Endodermal cell (in vitro differentiated cells): Measurements from ENCODE around the gene CYP4F12. TPM values are rescaled to one million over a fixed set of nuclear protein-coding genes. Genes with fewer than 3 reads are reported as not detected.

Experiments
- DNase-seq: peaks from one replicate; pipeline ENCODE4 v3.0.0-alpha.2; 2017
- H3K27ac ChIP-seq: 2 replicates; pipeline ENCODE4 v1.5.1; 2013; ENCODE audit warnings: mild to moderate bottlenecking, low read depth, low read length, moderate library complexity
- H3K27me3 ChIP-seq: 2 replicates; pipeline ENCODE4 v1.6.1; 2013; ENCODE audit warnings: mild to moderate bottlenecking, low read length, moderate library complexity; ENCODE audit not compliant: insufficient read depth, control insufficient read depth, poor library complexity, severe bottlenecking
- H3K36me3 ChIP-seq: 2 replicates; pipeline ENCODE4 v1.7.0; 2013; ENCODE audit warnings: mild to moderate bottlenecking, low read length, moderate library complexity; ENCODE audit not compliant: control insufficient read depth, insufficient read depth
- H3K4me1 ChIP-seq: one replicate; pipeline ENCODE4 v1.7.0; 2013; ENCODE audit warnings: low read length; ENCODE audit not compliant: control insufficient read depth, insufficient read depth
- H3K4me3 ChIP-seq: 2 replicates; pipeline ENCODE4 v1.5.1; 2013; ENCODE audit warnings: mild to moderate bottlenecking, low read length, moderate library complexity
- H3K9ac ChIP-seq: 2 replicates; pipeline ENCODE4 v1.6.1; 2013; ENCODE audit warnings: mild to moderate bottlenecking, low read length, moderate library complexity; ENCODE audit not compliant: poor library complexity, severe bottlenecking; ENCODE audit errors: extremely low read depth
- H3K9me3 ChIP-seq: 2 replicates; pipeline ENCODE4 v1.6.1; 2013; ENCODE audit warnings: mild to moderate bottlenecking, low read length, moderate library complexity; ENCODE audit not compliant: control insufficient read depth
- H3K27ac Mint-ChIP-seq: 2 replicates; pipeline ENCODE4 v1.8.0; 2020; ENCODE audit warnings: mixed read lengths
- H3K27me3 Mint-ChIP-seq: 2 replicates; pipeline ENCODE4 v1.8.0; 2021; ENCODE audit warnings: mild to moderate bottlenecking, mixed read lengths; ENCODE audit not compliant: insufficient read depth
- H3K36me3 Mint-ChIP-seq: 2 replicates; pipeline ENCODE4 v1.8.0; 2020; ENCODE audit warnings: low read depth, mixed read lengths
- H3K4me1 Mint-ChIP-seq: 2 replicates; pipeline ENCODE4 v1.8.0; 2020; ENCODE audit warnings: mixed read lengths
- H3K4me3 Mint-ChIP-seq: 2 replicates; pipeline ENCODE4 v1.8.0; 2020; ENCODE audit warnings: mild to moderate bottlenecking, moderate library complexity, mixed read lengths
- H3K9me3 Mint-ChIP-seq: 2 replicates; pipeline ENCODE4 v1.8.0; 2020; ENCODE audit warnings: mild to moderate bottlenecking, mixed read lengths
- CTCF ChIP-seq: fragments of 200-600 bp; sonication (generic); conservative IDR thresholded peaks from 2 replicates; pipeline ENCODE4 v1.5.0; 2021; ENCODE audit warnings: antibody characterized with exemption, mild to moderate bottlenecking
- WGBS, 2 experiments: methylation state at CpG; one replicate each; pipeline versions ENCODE4 v1.1.5 to v1.1.7; 2013; ENCODE audit warnings: missing lambda C conversion rate in 2 of 2, mixed read lengths in 1 of 2; ENCODE audit not compliant: insufficient coverage in 1 of 2, insufficient read length in 1 of 2; 5-methylcytosine and 5-hydroxymethylcytosine counted together
- total RNA-seq, 2 donors: library from RNA; stranded (reverse); fragmentation: NEBNext Ultra II Directional in 1 of 2; extraction: Animal tissue kit (Norgen Biotek cat#: 25700) in 1 of 2; gene quantifications; 2 replicates in 1 of 2; 3 replicates in 1 of 2; pipeline ENCODE4 v1.2.1, GENCODE V29; 2021

Gene CYP4F12
- total RNA-seq, 2 donors from 2014 or later: not detected

GRCh38 chr19:15671891-15672579, 852 bp upstream of the CYP4F12 start:
- no peaks in the 10 kb centered on the region for H3K36me3 ChIP-seq
- H3K4me3 ChIP-seq: no peak overlapping the region
- H3K4me1 Mint-ChIP-seq: no peaks in the 10 kb centered on the region
- H3K27ac Mint-ChIP-seq: no peak overlapping the region
- no peak for TF ChIP-seq CTCF
- peaks cover 27% of the 10 kb centered on the region for H3K9me3 Mint-ChIP-seq
- no peak for DNase-seq
- no peak overlapping the region for H3K9ac ChIP-seq
- H3K36me3 Mint-ChIP-seq: no peaks in the 10 kb centered on the region
- WGBS, 2 experiments: 52 to 66% methylated on average over 8 to 10 of the region's 10 CpGs
- no peak overlapping the region for H3K4me3 Mint-ChIP-seq
- no peaks in the 10 kb centered on the region for H3K4me1 ChIP-seq
- H3K9me3 ChIP-seq: peaks cover 37% of the 10 kb centered on the region
- H3K27me3 Mint-ChIP-seq: no peaks in the 10 kb centered on the region
- H3K27ac ChIP-seq: no peak overlapping the region
- H3K27me3 ChIP-seq: no peaks in the 10 kb centered on the region

GRCh38 chr19:15673176-15673654, 328 bp downstream of the CYP4F12 start:
- Histone ChIP-seq H3K9me3 (peaks cover 39% of the 10 kb centered on the region), H3K4me3 (no peak overlapping the region), H3K9ac (no peak overlapping the region), H3K4me1 (no peaks in the 10 kb centered on the region), H3K27me3 (no peaks in the 10 kb centered on the region), H3K27ac (no peak overlapping the region), H3K36me3 (no peaks in the 10 kb centered on the region)
- 11 to 30% methylated on average over 4 to 9 of the region's 9 CpGs for WGBS, 2 experiments
- no peak for DNase-seq
- Mint-ChIP-seq H3K9me3 (peaks cover 33% of the 10 kb centered on the region), H3K27me3 (no peaks in the 10 kb centered on the region), H3K36me3 (no peaks in the 10 kb centered on the region), H3K4me3 (no peak overlapping the region), H3K4me1 (no peaks in the 10 kb centered on the region), H3K27ac (no peak overlapping the region)
- TF ChIP-seq CTCF: no peak

- Mint-ChIP-seq H3K4me1 (no peaks in the 10 kb centered on the region), H3K36me3 (no peaks in the 10 kb centered on the region)
- WGBS, 2 experiments: 36 to 80% methylated on average over 1 to 3 of the region's 3 CpGs
These were observed 2.7 kb downstream of the CYP4F12 start for GRCh38 chr19:15675560-15675959.

More at GRCh38 chr19:15675560-15675959, 2.7 kb downstream of the CYP4F12 start:
- Mint-ChIP-seq H3K9me3 (peaks cover 57% of the 10 kb centered on the region), H3K4me3 (no peak overlapping the region), H3K27ac (no peak overlapping the region), H3K27me3 (peaks cover 2% of the 10 kb centered on the region)
- H3K4me1 ChIP-seq: no peaks in the 10 kb centered on the region
- H3K9me3 ChIP-seq: peaks cover 46% of the 10 kb centered on the region
- H3K36me3 ChIP-seq: no peaks in the 10 kb centered on the region
- no peak overlapping the region for H3K4me3 ChIP-seq
- no peak for DNase-seq
- TF ChIP-seq CTCF: no peak
- no peak overlapping the region for H3K27ac ChIP-seq
- no peaks in the 10 kb centered on the region for H3K27me3 ChIP-seq
- no peak overlapping the region for H3K9ac ChIP-seq
